Measurements from ENCODE around the gene USP9X.
"Not testable (repeated sequence)": the region's sequence is repeated elsewhere in the genome, so short reads cannot be mapped to it uniquely, and the experiment has no call there.

USP9X gene

DNA sequence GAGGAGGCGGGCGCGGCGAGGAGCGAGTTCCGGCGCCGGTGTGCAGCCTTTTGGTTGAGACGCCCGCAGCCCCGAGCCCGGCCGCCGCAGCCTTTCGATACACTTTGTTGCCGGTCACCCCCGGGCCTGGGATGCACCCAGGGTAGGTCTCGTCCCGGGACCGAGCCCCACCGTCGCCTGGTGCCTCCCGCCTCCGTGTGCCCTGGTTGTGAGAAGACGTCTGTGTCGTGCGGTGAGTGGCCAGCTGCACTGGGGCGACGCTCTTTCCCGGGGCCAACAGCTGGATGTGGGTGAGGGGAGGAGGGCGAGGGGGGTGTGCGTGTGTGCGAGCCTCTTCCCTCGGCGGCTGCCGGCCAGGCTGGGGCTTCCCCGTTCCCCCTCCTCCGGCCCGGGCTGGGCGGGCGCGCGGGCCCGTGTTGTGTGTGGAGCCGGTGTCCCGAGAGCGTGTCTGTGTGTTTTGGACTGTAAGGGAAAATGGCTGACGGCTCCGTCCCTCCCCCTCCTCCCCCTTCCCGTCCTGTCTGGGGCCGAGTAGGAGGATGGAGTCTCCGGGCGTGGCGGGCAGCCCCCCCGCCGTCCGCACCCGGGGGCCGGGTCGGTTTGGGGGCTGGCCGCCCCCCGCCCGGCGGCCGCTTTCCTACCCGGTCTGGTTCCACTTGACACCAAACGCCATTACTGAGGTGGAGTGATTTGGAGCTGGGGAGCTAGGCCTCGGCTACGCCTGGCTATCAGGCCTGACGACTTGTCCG is 807 bp downstream of the USP9X start:
- DNase-seq, result peak; percentile 81

DNA sequence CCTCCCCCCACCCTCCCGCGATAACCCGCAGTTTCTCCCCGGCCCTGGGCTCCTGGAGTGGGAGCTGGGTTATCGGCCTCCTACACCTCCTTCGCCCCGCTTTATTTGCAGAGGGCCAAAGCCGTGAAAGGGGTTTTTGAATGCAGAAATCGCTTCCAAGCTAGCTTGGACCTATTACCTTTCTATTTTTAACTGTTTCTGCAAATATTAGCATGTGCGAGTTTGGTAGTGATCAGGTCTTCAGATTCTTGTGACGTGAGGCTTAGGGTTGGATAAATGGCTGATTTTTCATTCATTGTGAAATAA is 1.3 kb downstream of the USP9X start:
- no peak for DNase-seq

DNA sequence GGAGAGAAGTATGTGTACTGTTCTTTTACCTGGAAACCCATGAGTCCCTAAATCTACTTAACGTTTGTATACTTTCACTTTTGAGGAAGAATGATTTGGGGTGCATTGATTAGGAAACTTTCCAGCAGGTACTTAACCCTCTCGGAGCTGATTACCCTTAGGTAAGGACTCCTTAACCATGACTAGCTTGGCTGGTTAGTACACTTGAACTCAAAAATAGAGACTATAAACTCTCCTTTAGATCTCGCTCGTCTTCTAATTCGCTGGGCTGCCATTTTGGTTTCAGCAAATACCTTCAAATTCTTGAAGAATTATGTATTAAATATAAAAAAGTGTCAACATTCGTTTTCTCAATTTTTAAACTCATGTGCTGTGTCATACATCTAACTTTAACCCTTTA is 2.0 kb downstream of the USP9X start:
- DNase-seq, result no peak

DNA sequence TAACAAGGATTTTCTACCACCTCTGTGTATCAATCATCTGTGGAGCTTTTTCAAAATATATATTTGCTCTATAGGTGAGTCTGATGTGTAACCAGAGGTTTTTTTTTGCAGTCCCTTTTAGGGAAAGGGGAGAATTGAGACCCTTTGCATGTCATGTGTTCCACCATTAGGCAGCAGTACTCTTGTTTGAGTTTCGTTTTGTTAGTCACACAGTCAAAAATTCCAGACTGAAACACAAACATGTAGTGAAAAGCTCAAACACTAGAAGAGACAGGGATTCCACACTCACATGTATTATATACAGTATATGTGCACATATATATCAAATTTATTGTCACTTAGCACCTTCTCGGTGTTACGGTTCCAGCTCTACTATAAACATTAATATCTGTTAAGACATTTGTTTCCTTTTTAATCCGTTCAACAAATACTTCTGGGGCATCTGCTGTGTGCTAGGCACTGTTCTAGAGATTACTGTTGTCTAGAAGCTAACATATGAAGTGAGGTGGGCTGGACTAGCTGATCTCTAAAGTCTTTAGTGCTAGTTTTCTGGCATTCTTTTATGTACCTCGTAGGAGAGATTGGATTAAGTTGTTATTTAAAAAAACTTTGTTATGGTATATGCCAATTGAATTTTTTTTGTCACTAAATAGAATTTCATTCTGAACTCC is 5.5 kb downstream of the USP9X start:
- no peak for DNase-seq

DNA sequence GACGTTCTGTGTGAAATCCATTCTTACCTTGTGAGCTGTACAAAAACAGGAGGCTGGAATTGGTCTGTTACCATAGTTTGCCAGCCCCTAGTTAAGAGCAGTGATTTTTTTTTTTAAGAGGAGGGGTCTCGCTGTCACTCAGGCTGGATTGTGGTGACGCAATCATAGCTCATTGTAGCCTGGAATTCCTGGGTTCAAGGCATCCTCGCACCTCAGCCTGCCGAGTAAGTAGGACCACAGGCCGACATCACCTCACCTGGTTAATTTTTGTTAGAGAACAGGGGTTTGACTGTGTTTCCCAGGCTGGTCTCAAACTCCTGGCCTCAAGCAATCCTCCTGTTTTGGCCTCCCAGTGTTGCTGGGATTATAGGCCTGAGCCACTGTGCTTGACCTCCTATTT is 7.5 kb downstream of the USP9X start:
- DNase-seq, result no peak

DNA sequence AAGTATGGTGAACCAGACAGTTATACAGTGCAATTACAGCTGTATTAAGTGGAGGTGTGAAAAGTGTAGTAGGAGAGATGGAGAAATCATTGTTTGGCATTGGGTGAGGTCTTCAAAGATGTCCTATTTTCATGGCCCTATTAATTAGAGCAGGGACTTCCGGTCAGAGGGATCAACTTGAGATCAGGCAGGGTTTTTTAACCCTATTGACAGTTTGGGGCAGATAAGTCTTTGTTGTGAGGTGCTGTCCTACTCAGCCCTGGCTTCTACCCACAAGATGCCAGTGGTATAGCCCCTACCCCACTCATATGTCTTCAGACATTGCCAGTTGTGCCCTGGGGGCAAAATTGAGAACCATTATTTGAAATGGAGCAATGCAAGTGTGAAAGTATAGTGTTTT is 9.9 kb downstream of the USP9X start:
- DNase-seq, result no peak

DNA sequence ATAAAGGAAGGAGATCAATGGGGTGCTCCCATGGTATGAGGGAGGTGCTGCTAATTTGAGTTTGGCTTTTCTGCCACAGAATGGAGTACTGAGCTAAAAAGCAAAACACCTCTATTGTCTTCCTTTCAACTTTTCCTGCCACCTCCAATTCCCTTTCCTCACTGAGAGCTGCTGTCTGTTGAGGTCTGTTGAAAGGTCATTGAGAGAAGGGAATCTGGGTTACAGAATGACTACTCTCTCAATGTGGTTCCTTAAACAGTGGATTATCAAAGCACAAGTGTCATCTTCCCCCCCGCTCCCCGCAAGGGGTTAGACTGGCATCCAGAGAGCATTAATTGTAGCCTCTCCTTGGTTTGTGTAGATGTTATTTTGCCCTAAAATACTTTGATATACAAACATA is 10.7 kb downstream of the USP9X start:
- DNase-seq, result no peak

DNA sequence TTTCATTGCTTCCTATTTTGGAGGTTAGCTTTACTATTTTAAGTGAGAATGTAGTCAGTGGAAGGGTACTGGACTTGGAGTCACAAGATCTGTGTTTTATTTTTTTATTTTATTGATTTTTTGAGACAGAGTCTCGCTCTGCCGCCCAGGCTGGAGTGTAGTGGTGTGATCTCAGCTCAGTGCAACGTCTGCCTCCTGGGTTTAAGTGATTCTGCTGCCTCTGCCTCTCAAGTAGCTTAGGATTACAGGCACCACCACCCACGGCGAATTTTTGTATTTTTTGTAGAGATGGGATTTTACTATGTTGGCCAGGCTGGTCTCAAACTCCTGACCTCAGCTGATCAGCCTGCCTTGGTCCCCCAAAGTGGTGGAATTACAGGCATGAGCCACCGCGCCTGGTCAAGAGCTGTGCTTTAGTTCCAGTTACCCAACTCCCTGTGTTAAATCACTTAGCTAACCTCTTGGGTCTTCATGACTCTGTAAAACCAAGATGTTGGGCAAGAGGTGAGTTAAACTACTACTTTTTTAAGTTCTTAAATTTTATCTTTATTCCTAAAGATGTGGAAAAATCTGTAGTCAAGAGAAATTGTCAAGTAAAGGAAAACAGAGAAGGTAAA is 11.2 kb downstream of the USP9X start:
- DNase-seq, result no peak

DNA sequence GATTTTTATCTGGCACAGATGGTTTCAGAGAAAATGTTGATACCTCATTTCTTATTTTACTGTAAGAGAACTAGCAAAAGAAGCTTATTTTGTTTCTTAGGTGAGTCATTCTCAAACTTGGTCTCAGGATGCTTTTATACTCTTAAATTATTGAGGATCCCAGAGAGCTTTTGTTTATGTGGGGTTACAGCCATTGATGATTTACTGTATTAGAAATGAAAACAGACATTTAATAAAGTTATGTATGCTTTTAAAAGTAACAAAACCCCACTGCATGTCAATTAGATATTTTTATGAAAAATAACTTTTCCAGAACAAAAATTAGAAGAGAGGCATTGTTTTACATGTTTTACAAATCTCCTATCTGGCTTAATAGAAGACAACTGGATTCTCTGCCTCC is 12.1 kb downstream of the USP9X start:
- DNase-seq, result no peak

DNA sequence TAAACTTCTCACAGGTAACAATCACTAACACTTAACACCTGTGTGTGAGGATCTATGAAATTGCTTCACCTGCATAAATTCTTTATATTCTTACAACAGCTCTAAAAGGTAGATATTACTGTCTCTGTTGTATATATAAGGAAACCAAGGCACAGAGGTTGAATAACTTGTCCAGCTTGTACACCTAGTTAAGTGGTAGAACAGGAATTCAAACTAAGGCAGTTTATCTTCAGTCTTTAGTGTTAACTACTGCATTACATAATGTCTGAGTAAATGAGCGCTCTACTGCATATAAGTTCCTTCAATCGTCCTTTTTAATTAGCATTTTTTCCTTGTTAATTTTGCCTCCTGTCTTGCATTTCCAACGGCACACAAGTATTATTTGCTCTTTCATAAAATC is 15.0 kb downstream of the USP9X start:
- no peak for DNase-seq

DNA sequence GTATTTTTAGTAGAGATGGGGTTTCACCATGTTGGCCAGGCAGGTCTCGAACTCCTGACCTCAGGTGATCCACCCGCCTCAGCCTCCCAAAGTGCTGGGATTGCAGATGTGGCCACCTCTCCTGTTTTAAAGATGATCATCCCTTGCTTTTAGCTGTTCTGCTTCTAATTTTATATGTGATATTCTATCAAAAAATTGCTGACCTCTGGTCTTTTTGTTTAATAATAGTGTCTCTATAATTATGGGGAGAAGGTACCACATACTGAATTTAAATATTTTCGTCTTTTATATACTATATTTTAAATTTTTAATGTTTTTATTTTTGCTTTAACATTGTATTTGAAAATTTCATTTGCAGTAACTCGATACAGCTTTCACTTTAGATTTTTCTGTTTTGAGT is 15.6 kb downstream of the USP9X start:
- no peak for DNase-seq

DNA sequence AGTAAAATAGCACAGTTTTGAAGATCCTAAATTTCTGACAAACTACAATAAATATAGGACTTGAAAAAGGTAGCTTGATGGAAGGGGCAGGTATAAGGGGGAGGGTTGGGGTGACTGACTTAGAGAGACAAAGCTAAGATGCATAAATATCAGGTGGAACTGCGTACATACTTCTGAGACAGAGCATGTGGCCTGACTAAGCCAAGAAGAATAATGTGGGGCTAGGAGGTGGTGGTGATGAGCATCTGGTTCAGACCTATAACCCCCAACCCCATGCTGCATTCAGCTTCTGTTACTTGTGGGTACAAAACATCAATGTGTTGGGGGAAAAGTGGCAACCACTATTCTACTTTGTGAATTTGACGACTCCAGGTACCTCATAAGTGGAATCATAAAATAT is 19.8 kb downstream of the USP9X start:
- no peak for DNase-seq

DNA sequence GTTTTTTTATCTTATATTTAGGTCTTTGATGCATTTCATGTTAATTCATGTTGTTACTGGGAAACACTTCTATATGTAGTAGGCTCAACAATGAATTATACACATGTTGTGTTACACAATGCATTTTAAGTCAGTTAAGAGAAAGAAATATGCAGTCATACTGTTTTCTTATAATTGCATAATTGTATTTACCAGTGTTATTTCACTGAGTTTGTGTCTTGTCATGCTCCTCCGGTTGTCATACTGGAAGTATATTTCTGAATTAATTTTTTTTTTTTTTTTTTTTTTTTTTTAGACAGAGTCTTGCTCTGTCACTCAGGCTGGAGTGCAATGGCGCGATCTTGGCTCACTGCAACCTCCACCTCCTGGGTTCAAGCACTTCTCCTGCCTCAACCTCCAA is 21.0 kb downstream of the USP9X start:
- not testable (repeated sequence) for DNase-seq

DNA sequence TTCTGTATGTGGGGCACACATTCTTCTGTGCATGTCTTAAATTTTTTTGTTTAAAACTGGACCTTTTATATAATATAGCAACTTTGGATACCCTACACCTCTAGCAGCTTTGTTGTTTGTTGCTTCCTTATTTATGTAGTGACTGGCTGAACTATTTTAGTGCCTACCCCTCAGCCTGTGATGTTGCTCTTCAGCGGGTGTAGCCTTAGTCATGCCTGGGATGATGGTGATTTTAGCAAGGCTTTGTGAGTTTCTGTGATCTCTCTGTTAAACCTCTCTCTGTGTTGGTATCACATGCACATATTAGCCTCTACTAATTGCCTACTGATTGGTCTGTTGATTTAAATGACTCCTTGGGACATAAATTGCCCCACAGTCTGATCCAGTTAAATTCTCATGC is 22.8 kb downstream of the USP9X start:
- DNase-seq, result no peak

DNA sequence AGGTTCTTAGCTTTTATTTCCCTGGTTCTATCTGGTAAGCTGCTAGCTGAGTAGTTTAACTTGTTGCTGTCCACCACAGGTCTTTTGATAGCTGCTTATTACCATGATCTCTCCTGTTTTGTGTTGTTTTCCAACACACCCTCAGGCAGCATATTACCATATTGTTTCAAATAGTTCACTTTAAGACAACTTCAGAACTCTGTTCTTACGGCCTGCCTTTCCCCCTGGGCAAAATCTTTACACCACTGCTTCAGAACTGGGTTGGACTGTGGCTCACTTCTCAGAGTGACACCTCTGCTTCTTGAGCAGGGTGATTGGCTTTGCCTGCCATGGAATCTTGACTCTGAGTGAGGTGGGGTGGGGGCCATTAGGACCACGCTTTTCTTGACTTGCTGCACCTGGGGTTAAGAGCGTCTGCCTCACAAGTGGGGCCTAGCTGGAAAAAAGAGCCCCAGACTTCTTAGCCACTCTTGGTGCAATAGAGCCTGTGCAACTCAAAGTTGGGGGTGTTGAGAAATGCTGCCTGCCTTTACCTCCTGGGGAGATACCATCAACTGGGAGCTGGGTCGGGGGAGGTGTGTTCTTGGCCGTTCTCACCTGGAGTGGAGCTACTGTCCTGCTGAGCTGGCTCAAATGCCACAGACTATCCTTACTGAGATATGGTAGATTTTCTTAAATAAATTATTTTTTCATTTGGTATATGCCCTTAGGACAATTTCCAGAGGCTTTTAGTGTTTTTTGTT is 23.4 kb downstream of the USP9X start:
- DNase-seq, result no peak

DNA sequence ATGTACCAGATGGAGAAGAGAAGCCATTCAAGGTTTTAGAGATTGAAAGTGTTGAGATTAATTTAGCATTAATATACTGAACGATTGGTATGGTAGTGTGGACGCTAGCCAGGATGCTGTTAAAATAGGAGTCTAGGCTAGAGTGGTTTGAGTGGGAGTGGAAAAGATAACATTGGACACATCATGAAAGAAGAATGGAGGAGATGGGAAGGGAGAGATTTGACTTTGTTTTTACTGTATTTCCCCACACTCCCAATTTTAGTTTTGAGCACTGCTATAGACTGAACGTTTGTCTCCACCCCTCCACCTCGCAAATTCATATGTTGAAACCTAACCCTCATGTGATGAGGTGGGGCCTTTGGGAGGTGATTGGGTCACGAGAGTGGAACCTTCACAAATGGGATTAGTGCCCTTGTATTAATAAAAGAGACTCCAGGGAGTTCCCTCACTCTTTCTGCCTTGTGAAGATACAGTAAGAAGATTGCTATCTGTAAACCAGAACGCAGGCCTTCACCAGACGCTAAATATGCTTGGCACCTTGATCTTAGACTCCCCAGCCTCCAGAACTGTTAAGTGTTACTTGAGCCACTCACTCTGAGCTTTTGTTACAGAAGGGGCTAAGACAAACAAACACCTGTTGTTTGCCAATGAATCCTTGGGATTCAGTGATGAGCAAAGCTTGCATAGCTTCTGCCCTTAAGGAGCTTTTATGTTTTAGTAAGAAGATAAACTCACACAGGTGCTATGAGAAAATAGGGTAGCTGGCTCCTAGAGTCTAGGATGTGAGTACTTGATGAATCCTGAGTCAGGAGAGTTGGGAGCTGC is 25.8 kb downstream of the USP9X start:
- DNase-seq, result no peak

DNA sequence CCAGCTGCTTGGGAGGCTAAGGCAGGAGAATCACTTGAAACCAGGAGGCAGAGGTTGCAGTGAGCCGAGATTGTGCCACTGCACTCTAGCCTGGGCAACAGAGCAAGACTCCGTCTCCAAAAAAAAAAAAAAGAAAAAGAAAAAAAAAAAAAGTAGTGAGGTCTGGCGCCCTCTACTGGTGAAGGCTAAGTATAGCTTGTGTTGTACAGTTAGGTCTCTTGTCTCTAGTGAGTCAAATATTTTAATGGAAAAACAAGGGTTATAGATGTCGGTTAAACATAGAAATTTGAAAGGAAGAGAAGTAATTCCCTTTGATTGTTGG is 29.8 kb downstream of the USP9X start:
- not testable (repeated sequence) for DNase-seq

DNA sequence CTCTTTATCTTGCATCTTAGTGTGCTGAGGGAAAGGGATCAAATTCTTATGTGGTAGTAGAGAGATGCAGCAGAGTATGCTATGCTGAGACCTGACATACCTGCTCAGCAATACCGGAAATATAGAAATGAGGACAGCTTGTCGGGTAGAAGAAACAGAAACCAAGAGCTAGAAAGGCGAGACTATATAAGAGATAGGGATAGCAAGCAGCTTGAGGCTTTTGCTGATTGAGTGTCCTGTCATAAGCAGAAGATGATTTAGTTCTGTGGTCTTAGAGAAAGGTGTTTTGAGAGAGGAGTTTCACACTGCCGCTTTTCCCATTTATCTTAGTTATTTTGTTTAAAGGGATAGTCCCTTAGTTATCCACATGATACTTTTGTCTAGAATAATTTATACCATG is 31.7 kb downstream of the USP9X start:
- DNase-seq, result no peak

DNA sequence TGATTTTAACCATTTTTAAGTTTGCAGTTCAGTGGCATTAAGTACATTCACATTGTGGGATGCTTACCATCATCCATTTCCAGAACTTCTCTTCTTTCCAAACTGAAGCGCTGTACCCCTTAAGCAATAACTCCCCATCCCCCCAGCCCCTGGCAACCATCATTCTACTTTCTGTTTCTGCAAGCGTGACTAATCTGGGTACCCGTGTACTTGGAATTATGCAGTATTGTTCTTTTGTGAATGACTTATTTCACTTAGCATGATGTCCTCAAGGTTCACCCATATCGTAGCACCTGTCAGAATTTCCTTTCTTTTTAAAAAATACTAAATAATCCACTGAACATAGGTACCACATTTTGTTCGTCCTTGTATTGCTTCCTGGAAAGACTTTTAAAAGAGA is 32.9 kb downstream of the USP9X start:
- no peak for DNase-seq

DNA sequence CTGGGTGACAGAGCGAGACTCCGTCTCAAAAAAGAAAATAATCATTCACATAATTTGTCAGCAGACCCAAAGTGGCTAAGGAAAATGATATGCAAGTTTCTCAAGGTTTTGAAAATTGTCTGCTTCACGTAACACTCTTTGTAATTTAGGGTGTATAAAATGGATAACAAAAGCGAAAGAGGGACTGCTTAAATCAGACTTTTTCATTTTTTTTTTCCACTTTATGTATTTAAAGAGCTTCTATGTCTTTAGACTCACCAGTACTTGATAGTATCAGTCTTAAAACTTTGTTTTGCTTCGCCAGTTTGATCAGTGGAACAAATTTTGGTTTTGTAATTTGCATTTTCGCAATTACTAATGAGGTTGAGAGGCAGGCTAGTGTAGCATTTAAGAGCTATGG is 34.6 kb downstream of the USP9X start:
- no peak for DNase-seq

DNA sequence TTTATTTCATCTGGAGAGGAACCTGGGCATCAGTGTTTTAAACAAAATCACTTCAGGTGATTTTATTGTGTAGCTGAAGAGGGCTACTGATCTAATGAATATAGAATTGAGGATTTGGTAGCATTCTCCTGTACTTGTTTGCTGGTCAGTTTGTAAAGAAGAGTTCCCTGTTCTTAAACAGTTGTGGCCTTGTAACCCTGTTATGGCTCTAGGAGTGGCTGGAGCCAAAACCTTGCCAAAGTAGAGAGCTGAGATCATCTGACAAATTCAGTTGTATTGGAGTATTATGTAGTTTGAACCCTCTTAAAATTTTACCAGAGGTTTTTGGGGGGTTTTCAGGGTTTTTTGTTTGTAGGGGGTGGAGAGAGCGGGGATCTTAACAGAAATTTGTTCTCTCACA is 36.5 kb downstream of the USP9X start:
- DNase-seq, result no peak

DNA sequence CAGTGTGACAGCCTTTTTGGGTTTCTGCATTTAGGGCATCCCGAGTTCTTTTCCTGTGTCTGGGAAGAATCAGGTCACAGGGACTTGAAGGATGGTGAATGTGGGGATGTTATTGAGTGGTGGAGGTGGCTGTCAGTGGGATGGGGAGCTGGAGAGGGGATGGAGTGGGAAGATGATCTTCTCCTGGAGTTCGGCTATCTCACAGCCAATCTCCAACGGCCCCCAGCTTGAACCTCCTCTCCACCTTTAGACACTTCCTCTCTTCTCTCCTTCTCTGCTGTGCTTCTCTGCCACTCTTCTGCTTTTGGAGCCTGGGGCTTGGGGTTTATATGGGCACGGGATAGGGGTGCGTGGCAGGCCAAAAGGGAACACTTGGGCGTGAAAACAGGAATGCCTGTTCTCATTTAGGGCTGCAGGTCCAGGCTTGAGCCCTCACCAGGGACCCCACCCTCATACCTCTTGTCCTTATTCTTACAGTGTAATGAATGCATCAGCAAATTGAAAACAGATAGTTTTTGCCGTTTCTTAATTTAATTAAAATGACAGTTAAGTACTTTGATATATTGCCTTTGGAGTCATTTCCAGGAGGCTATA is 37.5 kb downstream of the USP9X start:
- DNase-seq, result no peak

Data from right hindlimb (tissue), 1 donor.